H1 (cell line): ENCODE measurements around the gene FAM209A. TPM values are rescaled to one million over a fixed set of nuclear protein-coding genes. Genes with fewer than 3 reads are reported as not detected.

Source experiments
- CTCF ChIA-PET: fragments of 300-600 bp; sonication (Branson Sonifier 250); formaldehyde crosslinking; loops from one replicate; lab custom pipeline; 2021; ENCODE audit not compliant: partially characterized antibody; lab: Charles Lee
- POLR2A ChIA-PET: fragments of 300-600 bp; sonication (Branson Sonifier 250); formaldehyde crosslinking; loops from one replicate; lab custom pipeline; 2021; ENCODE audit warnings: inconsistent platforms; ENCODE audit not compliant: partially characterized antibody; lab: Charles Lee
- DNase-seq, 2 experiments: peaks; one replicate each; pipeline versions ENCODE4 v3.0.0 to v3.0.0-alpha.2; 2010 to 2022; ENCODE audit warnings: low spot score in 2 of 2, low read depth in 1 of 2, mixed read lengths in 1 of 2
- FAIRE-seq: peaks from 2 replicates; lab custom pipeline; 2011; peaks lifted over from hg19 to GRCh38; lab: Jason Lieb, UNC
- H2AFZ ChIP-seq: 2 replicates; pipeline ENCODE4 v1.8.1; 2012; ENCODE audit warnings: low read length, inconsistent platforms
- H2AK5ac ChIP-seq: 2 replicates; pipeline ENCODE4 v1.6.1; 2013; ENCODE audit warnings: low read depth, low read length
- H2BK120ac ChIP-seq: replicated peaks from 2 replicates; pipeline ENCODE3; 2013; ENCODE audit warnings: low read depth, low read length, inconsistent platforms
- H2BK12ac ChIP-seq: 2 replicates; pipeline ENCODE4 v1.6.1; 2013; ENCODE audit warnings: low read depth, low read length
- H2BK15ac ChIP-seq: 2 replicates; pipeline ENCODE4 v1.6.1; 2013; ENCODE audit warnings: low read length
- H2BK20ac ChIP-seq: 2 replicates; pipeline ENCODE4 v1.6.1; 2013; ENCODE audit warnings: low read length
- H2BK5ac ChIP-seq: 2 replicates; pipeline ENCODE4 v1.6.1; 2013; ENCODE audit warnings: low read depth, low read length
- H3K14ac ChIP-seq: 2 replicates; pipeline ENCODE4 v1.6.1; 2013; ENCODE audit warnings: inconsistent platforms; ENCODE audit not compliant: insufficient read length
- H3K18ac ChIP-seq: 2 replicates; pipeline ENCODE4 v1.6.1; 2013; ENCODE audit warnings: low read length; ENCODE audit errors: extremely low read depth
- H3K23ac ChIP-seq: 2 replicates; pipeline ENCODE4 v1.6.1; 2013; ENCODE audit warnings: inconsistent platforms; ENCODE audit not compliant: insufficient read length
- H3K23me2 ChIP-seq: 2 replicates; pipeline ENCODE4 v1.6.1; 2013; ENCODE audit warnings: low read depth, low read length
- H3K27ac ChIP-seq: 2 replicates; pipeline ENCODE4 v1.6.1; 2011; ENCODE audit warnings: low read depth, low read length, inconsistent platforms
- H3K27me3 ChIP-seq, 4 experiments: replicated peaks in 1 of 4; 1 replicate in 1 of 4; 2 replicates in 3 of 4; pipeline versions ENCODE4 v1.6.1 to v1.8.1; 2011 to 2013; ENCODE audit warnings: low read length in 3 of 4, mild to moderate bottlenecking in 3 of 4, inconsistent platforms in 2 of 4, mixed read lengths in 2 of 4, moderate library complexity in 1 of 4; ENCODE audit not compliant: control insufficient read depth in 3 of 4, insufficient read depth in 3 of 4; ENCODE audit errors: extremely low read depth in 1 of 4
- H3K36me3 ChIP-seq, 4 experiments: 2 replicates each; pipeline versions ENCODE4 v1.6.1 to v1.8.1; 2011 to 2013; ENCODE audit warnings: mild to moderate bottlenecking in 4 of 4, low read length in 3 of 4, moderate library complexity in 2 of 4, control low read depth in 1 of 4, inconsistent platforms in 1 of 4; ENCODE audit not compliant: insufficient read depth in 4 of 4, control insufficient read depth in 2 of 4
- H3K4ac ChIP-seq: replicated peaks from 2 replicates; pipeline ENCODE3; 2013; ENCODE audit warnings: low read length, low read depth, mixed read lengths, inconsistent platforms; ENCODE audit not compliant: insufficient read length
- H3K4me1 ChIP-seq, 4 experiments: replicated peaks in 1 of 4; 1 replicate in 1 of 4; 2 replicates in 3 of 4; pipeline versions ENCODE4 v1.6.1 to v1.8.1; 2011 to 2013; ENCODE audit warnings: low read length in 3 of 4, inconsistent platforms in 2 of 4, mixed read lengths in 1 of 4; ENCODE audit not compliant: insufficient read depth in 4 of 4, control insufficient read depth in 3 of 4
- H3K4me2 ChIP-seq, 2 experiments: 2 replicates each; pipeline versions ENCODE4 v1.6.1 to v1.8.1; 2011 to 2013; ENCODE audit warnings: low read depth in 2 of 2, low read length in 2 of 2, control low read depth in 1 of 2, inconsistent platforms in 1 of 2, mild to moderate bottlenecking in 1 of 2; ENCODE audit not compliant: insufficient read depth in 1 of 2
- H3K4me3 ChIP-seq, 4 experiments: fragments of 200-600, 300-600 bp in 1 of 4; sonication (generic), shearing (Covaris generic), sonication (Bioruptor Twin) in 1 of 4; 2 replicates each; pipeline versions ENCODE4 v1.5.1 to v1.8.1; 2011 to 2016; ENCODE audit warnings: low read length in 4 of 4, low read depth in 3 of 4, control low read depth in 2 of 4, inconsistent platforms in 2 of 4, mild to moderate bottlenecking in 2 of 4, mixed read lengths in 1 of 4, moderate library complexity in 1 of 4; ENCODE audit not compliant: insufficient read depth in 2 of 4; ENCODE audit errors: extremely low read depth in 1 of 4
- H3K56ac ChIP-seq: replicated peaks from 2 replicates; pipeline ENCODE3; 2013; ENCODE audit warnings: low read depth, mild to moderate bottlenecking, mixed read lengths, low read length, inconsistent platforms; ENCODE audit not compliant: insufficient read length
- H3K79me1 ChIP-seq: 2 replicates; pipeline ENCODE4 v1.6.1; 2013; ENCODE audit warnings: low read depth, low read length, control low read depth
- H3K79me2 ChIP-seq, 2 experiments: 2 replicates each; pipeline versions ENCODE4 v1.6.1 to v1.8.1; 2012 to 2013; ENCODE audit warnings: low read length in 2 of 2, mild to moderate bottlenecking in 2 of 2, inconsistent platforms in 1 of 2; ENCODE audit not compliant: insufficient read depth in 2 of 2, control insufficient read depth in 1 of 2
- H3K9ac ChIP-seq, 4 experiments: replicated peaks in 1 of 4; 1 replicate in 1 of 4; 2 replicates in 3 of 4; pipeline versions ENCODE4 v1.6.1 to v1.8.1; 2011 to 2013; ENCODE audit warnings: low read depth in 3 of 4, low read length in 3 of 4, control low read depth in 2 of 4, mild to moderate bottlenecking in 2 of 4, moderate library complexity in 2 of 4, inconsistent platforms in 1 of 4; ENCODE audit errors: extremely low read depth in 1 of 4
- H3K9me3 ChIP-seq, 2 experiments: 2 replicates each; pipeline versions ENCODE4 v1.6.1 to v1.8.1; 2012 to 2013; ENCODE audit warnings: mild to moderate bottlenecking in 2 of 2, moderate library complexity in 2 of 2, control low read depth in 1 of 2, inconsistent platforms in 1 of 2, low read depth in 1 of 2, low read length in 1 of 2, mixed read lengths in 1 of 2; ENCODE audit not compliant: insufficient read depth in 2 of 2
- H4K20me1 ChIP-seq, 2 experiments: replicated peaks in 1 of 2; 2 replicates each; pipeline versions ENCODE3 to v1.8.1; 2011 to 2013; ENCODE audit warnings: inconsistent platforms in 2 of 2, low read length in 2 of 2, mild to moderate bottlenecking in 1 of 2; ENCODE audit not compliant: insufficient read depth in 2 of 2, control insufficient read depth in 1 of 2
- H4K5ac ChIP-seq: 2 replicates; pipeline ENCODE4 v1.6.1; 2013; ENCODE audit warnings: low read length, low read depth, mixed read lengths, inconsistent platforms; ENCODE audit not compliant: insufficient read length
- H4K8ac ChIP-seq: 2 replicates; pipeline ENCODE4 v1.8.0; 2013; ENCODE audit warnings: mild to moderate bottlenecking, moderate library complexity, low read length, inconsistent platforms; ENCODE audit not compliant: insufficient read depth; ENCODE audit errors: extremely low read depth
- H4K91ac ChIP-seq: replicated peaks from 2 replicates; pipeline ENCODE3; 2013; ENCODE audit warnings: low read length, mixed read lengths, inconsistent platforms; ENCODE audit not compliant: insufficient read length
- BCL11A ChIP-seq, 2 experiments: IDR thresholded peaks; one replicate each; pipeline ENCODE4 v1.6.1; 2011; ENCODE audit warnings: low read depth in 2 of 2, low read length in 2 of 2, mild to moderate bottlenecking in 2 of 2
- BRCA1 ChIP-seq: IDR thresholded peaks from 2 replicates; pipeline ENCODE4 v1.6.1; 2012; ENCODE audit warnings: low read depth, low read length, improper control_type of control experiment
- CHD1 ChIP-seq: IDR thresholded peaks from 2 replicates; pipeline ENCODE4 v1.6.1; 2012; ENCODE audit warnings: low read depth, low read length, improper control_type of control experiment
- E2F6 ChIP-seq: IDR thresholded peaks from 2 replicates; pipeline ENCODE4 v1.6.1; 2012; ENCODE audit warnings: inconsistent platforms
- EZH2 ChIP-seq: fragments of 200-600 bp; sonication (generic); IDR thresholded peaks from 2 replicates; pipeline ENCODE4 v1.7.1; 2012; ENCODE audit warnings: low read depth, mild to moderate bottlenecking, moderate library complexity, low read length, inconsistent platforms; ENCODE audit not compliant: severe bottlenecking
- GABPA ChIP-seq: IDR thresholded peaks from 2 replicates; pipeline ENCODE4 v1.6.1; 2011; ENCODE audit warnings: mild to moderate bottlenecking, low read length, moderate library complexity, borderline replicate concordance; ENCODE audit not compliant: insufficient read depth
- NANOG ChIP-seq: IDR thresholded peaks from 2 replicates; pipeline ENCODE4 v1.6.1; 2011; ENCODE audit warnings: low read length, low read depth, mild to moderate bottlenecking, inconsistent platforms; ENCODE audit not compliant: insufficient read depth, poor library complexity, severe bottlenecking
- RBBP5 ChIP-seq: IDR thresholded peaks from 2 replicates; pipeline ENCODE4 v1.7.1; 2012; ENCODE audit warnings: low read depth, mild to moderate bottlenecking, inconsistent platforms, low read length, moderate library complexity, borderline replicate concordance
- RXRA ChIP-seq: IDR thresholded peaks from 2 replicates; pipeline ENCODE4 v1.6.1; 2011; ENCODE audit warnings: low read depth, mild to moderate bottlenecking, low read length, moderate library complexity; ENCODE audit not compliant: insufficient read depth
- SAP30 ChIP-seq: fragments of 300-600 bp; sonication (generic); IDR thresholded peaks from 2 replicates; pipeline ENCODE4 v1.7.1; 2012; ENCODE audit warnings: low read length, moderate library complexity, mild to moderate bottlenecking, inconsistent platforms; ENCODE audit not compliant: insufficient read depth, insufficient replicate concordance
- SIN3A ChIP-seq, 2 experiments: IDR thresholded peaks in 1 of 2; conservative IDR thresholded peaks in 1 of 2; 2 replicates each; pipeline ENCODE4 v1.6.1; 2011 to 2012; ENCODE audit warnings: low read length in 2 of 2, improper control_type of control experiment in 1 of 2, low read depth in 1 of 2, mild to moderate bottlenecking in 1 of 2
- SUZ12 ChIP-seq: fragments of 200-600 bp; sonication (generic); IDR thresholded peaks from 2 replicates; pipeline ENCODE4 v1.6.1; 2012; ENCODE audit warnings: mild to moderate bottlenecking, inconsistent platforms, low read length, moderate library complexity, mixed read lengths
- TAF7 ChIP-seq: optimal IDR thresholded peaks from 2 replicates; pipeline ENCODE3; 2011; ENCODE audit warnings: low read depth, mild to moderate bottlenecking, inconsistent platforms, low read length, moderate library complexity, borderline replicate concordance
- WGBS, 2 experiments: shearing (Covaris generic) in 1 of 2; methylation state at CpG; one replicate each; pipeline versions ENCODE4 v1.1.6 to v1.1.7; 2013 to 2015; ENCODE audit warnings: low lambda C conversion rate in 2 of 2, mixed read lengths in 2 of 2, inconsistent platforms in 1 of 2, low coverage in 1 of 2, missing lambda C conversion rate in 1 of 2; ENCODE audit not compliant: insufficient replicate concordance in 2 of 2, insufficient coverage in 1 of 2, insufficient read length in 1 of 2; ENCODE audit errors: extremely low coverage in 1 of 2, missing lambda C conversion rate in 1 of 2; 5-methylcytosine and 5-hydroxymethylcytosine counted together
- polyA plus RNA-seq, 7 experiments: library from polyadenylated mRNA; depleted of rRNA in 3 of 7; stranded (reverse) in 5 of 7; unstranded in 2 of 7; fragments of >200 nt in 5 of 7; fragments of 200-250 nt in 2 of 7; gene quantifications; 1 replicate in 5 of 7; 2 replicates in 1 of 7; 4 replicates in 1 of 7; pipeline versions ENCODE4 v1.2.1 to v1.2.3, GENCODE V29; 2011 to 2013; ENCODE audit warnings: missing spikeins in 2 of 7, mixed read lengths in 2 of 7
- total RNA-seq: library from RNA; stranded (reverse); fragmentation: NEBNext Ultra II Directional; extraction: Animal tissue kit (Norgen Biotek cat#: 25700); gene quantifications from 2 replicates; pipeline ENCODE4 v1.2.1, GENCODE V29; 2021

FAM209A gene
- total and polyA plus RNA-seq, 2 of the 8 experiments (the other 6 are each of a cell fraction or from before 2014, with no cell fraction given), result 0.15 TPM; not detected in 1

GRCh38 chr20:56570832-56571231 lies 46.3 kb downstream of the FAM209A start:
- DNase-seq (no peak), FAIRE-seq (no peak)
- Histone ChIP-seq H2BK12ac (no peak overlapping the region), H4K20me1 (no peaks in the 10 kb centered on the region), H2AFZ (no peak overlapping the region), H3K23me2 (no peaks in the 10 kb centered on the region), H3K4me3 (no peak overlapping the region), H3K36me3 (no peaks in the 10 kb centered on the region), H2BK20ac (no peak overlapping the region), H3K9me3 (no peaks in the 10 kb centered on the region), H2BK120ac (no peak overlapping the region), H3K27me3 (no peaks in the 10 kb centered on the region; a peak in 1 of 7 replicates), H3K23ac (no peak overlapping the region), H3K79me1 (no peaks in the 10 kb centered on the region; the same call in 1 of the 2 replicates), H2BK5ac (no peak overlapping the region), H3K4me2 (no peak overlapping the region), H3K4me1 (no peaks in the 10 kb centered on the region; a peak in 1 of 7 replicates), H3K14ac (no peak overlapping the region), H4K5ac (no peak overlapping the region), H3K79me2 (no peaks in the 10 kb centered on the region), H3K18ac (no peak overlapping the region), H3K4ac (no peak overlapping the region), H2AK5ac (no peak overlapping the region), H3K27ac (no peak overlapping the region), H3K9ac (no peak overlapping the region), H4K91ac (no peak overlapping the region), H4K8ac (no peak overlapping the region), H3K56ac (no peak overlapping the region), H2BK15ac (no peak overlapping the region)
- POLR2A ChIA-PET, result no interaction called here
- CTCF ChIA-PET, result interaction anchor here (0.8 kb wide), 1 partner anchor 20 kb away, joined by 3 read pairs; no protein-coding TSS in a partner anchor
- 22% methylated on average over 1 of the region's 2 CpGs; no CpG with 5 or more reads in 1 of the 2 experiments for WGBS, 2 experiments
- no peak for TF ChIP-seq TAF7
- no peak for TF ChIP-seq RXRA
- TF ChIP-seq SUZ12, result no peak
- TF ChIP-seq SAP30, result no peak
- TF ChIP-seq GABPA, result no peak
- no peak for TF ChIP-seq SIN3A (conservative IDR thresholded peaks at IDR 0.05 in 1 of 2, IDR thresholded peaks at IDR 0.05 in 1 of 2; ENCODE audit: low read depth in 1 of 2, low read length in 2 of 2)
- no peak for TF ChIP-seq BRCA1
- TF ChIP-seq CHD1, result no peak
- TF ChIP-seq BCL11A (IDR thresholded peaks at IDR 0.05; ENCODE audit: low read depth in 2 of 2, low read length in 2 of 2), result no peak
- TF ChIP-seq RBBP5, result no peak
- TF ChIP-seq EZH2, result no peak
- TF ChIP-seq E2F6, result no peak
- no peak for TF ChIP-seq NANOG
